T-helper 22 cell (primary cell): Measurements from ENCODE around the gene TTC16.

Experiments used
- DNase-seq: peaks from one replicate; pipeline ENCODE4 v3.0.0-alpha.2; 2020; ENCODE audit warnings: low read depth

TTC16 gene

DNA sequence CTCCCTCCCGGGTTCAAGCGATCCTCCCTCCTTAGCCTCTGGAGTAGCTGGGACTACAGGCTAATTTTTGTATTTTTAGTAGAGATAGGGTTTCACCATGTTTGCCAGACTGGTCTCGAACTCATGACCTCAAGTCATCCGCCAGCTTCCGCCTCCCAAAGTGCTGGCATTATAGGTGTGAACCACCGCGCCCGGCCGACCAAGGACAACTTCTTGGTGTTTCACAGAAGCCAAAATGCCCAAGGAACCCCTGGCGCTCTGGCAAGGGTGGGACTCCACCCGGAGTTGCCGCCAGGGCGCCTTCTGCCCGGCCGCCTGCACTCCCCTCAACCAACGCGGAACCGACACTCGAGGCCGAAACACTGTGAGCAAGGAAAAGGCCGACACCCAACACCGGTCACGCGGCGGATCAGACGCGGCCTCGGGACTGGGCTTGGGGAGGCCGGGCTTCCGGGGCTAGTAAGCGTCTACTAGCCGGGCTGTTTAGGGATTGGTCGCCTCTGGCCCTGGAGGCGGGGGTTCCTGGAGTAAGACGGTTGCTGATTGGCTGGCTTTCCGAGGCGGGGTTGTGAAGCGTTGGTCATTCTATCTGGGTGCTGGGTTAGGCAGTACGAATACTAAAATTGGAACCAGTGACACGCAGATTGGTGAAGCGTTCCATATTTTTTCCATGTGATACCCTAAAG lies 16.8 kb upstream of the TTC16 start:
- DNase-seq, result peak; percentile 70

- DNase-seq, result no peak
These were observed 15.7 kb upstream of the TTC16 start for GRCh38 chr9:127700140-127700539.

- no peak for DNase-seq
These were observed 15.2 kb upstream of the TTC16 start for GRCh38 chr9:127700594-127701255.

GRCh38 chr9:127703289-127703946 lies 12.5 kb upstream of the TTC16 start:
- no peak for DNase-seq

DNA sequence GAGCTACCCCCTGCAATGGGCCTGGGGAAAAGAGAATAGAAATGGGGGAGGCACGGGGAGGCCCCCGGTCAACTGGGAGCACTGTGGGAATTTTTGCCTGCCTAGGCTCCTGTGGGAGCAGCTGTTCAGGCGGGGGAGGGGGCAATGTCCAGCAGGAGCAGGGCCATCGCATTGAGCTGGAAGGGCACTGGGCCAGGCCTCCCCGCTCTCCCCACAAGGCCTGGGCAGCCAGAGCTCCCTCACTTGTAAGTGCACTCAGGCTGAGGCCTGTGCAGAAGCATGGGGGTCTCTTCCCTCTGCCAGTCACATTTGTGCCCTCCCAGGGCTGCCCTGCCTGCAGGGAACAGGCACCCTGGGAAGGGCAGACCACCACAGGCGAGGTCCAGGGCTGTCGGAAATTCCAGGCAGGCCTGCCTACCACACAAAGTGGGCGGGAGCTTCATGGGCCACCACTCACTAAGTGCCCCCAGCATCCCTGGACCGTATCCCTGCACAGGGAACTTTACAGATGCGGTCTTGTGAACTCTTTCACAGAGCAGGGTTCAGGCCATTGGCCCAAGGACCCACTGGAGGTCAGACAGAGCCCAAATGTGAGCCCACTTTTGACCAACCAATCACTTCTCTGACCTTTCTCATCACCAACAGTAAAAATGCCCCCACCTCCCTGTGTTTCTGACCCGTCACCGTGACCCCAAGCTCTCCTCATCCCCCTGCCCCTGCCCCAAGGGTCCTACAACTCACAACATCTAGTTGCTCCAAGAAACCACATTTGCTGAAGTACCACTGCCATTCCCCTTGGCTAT lies 10.1 kb upstream of the TTC16 start:
- no peak for DNase-seq

DNA sequence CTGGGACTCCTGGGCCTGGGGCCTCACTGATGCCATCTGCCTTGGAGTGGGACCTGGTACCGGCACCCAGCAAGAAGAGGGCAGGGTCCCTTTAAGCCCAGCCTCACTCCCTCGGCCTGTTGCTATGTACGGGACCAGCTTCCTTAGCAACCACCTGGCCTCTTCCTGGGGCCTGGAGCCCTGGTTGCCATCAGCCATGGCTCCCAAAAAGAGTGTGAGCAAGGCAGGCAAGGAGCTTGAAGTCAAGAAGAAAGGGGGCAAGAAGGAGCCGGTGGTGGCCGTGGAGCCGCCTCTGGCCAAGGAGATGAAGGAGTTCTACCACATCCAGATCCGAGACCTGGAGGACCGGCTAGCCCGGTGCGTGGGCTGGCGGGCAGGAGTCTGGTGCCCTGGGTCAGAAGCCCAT lies 9.0 kb upstream of the TTC16 start, which contains the start of gene CFAP157:
Gene CFAP157, plus strand, starts transcription at position 153 of the 406 bp plus-strand sequence. Its CDS starts 44 bp downstream, at position 197.
- no peak for DNase-seq

DNA sequence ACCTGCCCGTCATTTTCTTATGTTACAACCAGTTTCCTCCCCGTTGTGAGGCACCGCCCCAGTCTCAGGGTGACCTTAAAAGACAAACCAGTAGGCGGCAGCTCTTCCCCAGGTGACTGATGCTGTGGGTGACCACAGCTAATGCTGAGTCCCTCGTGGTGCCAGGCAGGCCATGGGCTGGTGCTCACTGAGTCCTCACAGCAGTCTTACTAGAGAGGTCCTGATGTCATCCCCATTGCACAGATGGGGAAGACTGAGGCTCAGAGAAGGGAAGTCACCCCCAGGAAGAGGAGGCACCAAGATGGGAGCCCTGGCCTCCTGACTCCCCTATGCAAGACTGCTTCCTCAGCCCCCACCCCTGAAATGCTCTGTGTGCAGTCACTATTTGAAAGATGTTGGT lies 8.1 kb upstream of the TTC16 start:
- DNase-seq, result no peak

DNA sequence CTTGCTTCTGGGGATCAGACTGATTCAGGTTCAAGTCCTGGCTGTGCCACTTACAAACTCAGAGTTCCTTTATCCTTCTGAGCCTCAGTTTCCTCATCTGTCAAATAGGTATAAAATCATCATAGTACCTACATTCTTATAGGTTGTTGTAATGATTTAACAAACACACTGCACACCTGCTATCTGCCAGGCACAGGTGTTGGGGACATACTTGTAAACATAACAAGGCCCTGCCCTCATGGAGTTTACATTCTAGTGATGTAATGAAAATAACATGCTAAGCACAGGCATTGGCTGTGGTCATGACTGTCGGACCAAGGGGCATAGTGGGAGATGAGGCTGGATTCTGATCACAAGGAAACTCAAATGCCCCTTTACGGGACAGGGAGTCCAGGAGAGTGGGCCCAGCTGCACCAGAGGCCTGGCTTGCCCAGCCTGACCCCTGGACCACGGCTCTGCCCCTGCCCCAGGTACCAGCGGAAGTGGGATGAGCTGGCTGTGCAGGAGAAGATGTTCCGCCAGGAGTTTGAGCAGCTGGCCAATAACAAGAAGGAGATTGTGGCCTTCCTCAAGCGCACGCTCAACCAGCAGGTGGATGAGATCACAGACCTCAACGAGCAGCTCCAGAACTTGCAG lies 6.8 kb upstream of the TTC16 start:
- DNase-seq, result no peak

DNA sequence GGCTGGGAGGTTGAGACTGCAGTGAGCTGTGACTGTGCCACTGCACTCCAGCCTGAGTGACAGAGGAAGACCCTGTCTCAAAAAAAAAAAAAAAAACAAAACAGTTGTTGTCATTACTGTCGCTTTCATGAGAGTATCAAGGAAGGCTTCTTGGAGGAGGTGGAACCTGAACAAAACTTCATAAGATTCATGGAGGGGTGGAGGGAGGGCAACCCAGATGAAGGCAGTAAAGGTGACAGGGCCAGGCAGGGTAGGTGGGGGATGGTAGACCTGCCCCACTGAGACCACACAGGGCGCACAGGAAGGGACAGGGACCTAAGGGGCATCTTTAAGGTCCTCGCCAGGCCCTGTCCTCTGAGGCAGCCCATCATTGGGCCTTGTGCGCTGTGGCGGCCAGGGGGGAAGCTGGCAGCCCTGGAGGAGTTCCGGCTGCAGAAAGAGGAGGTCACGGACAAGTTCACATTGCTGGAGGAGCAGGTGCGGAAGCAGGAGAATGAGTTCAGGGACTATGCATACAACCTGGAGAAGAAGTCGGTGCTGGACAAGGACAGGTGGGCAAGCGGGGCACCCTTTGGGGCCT lies 5.6 kb upstream of the TTC16 start:
- no peak for DNase-seq

GRCh38 chr9:127711226-127711701 lies 4.6 kb upstream of the TTC16 start:
- DNase-seq, result no peak

GRCh38 chr9:127711831-127712274 lies 4.0 kb upstream of the TTC16 start:
- DNase-seq, result no peak

DNA sequence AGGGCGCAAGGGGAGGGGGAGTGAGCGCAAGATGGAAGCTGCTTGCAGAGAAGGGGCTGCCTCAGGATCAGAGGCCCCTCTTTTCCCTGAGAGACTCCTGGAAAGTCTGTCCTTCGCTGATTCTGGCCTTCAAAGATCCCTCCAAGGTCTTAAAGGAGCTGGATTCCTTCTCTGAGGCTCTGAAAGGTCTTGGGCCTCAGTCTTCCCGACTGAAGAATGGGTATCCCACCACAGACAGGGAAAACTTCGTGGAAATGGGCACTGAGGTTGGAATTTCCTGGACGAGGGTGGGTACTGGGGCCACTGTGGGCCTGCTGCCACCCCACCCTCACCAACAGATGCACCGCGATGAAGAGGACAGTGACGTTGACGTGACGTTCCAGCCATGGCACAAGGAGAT lies 3.5 kb upstream of the TTC16 start:
- DNase-seq, result no peak

DNA sequence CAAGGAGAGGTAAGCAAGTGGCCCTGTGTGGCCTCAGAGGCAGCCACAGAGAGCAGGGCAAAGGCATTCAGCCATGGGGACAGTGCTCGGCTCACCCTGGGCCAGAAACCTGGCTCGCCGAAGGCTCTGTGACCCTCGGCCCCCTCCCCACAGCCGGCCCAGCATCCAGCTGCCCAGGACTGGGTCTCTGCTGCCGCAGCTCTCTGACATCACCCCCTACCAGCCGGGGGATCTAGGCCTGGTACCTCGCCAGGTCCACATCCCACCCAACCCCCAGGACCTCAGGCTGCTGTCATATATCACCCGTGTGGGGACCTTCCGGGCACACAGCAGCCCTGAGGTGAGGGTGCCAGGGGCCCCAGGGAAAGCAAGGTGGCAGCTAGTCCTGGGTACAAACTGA lies 3.0 kb upstream of the TTC16 start:
- DNase-seq, result no peak

DNA sequence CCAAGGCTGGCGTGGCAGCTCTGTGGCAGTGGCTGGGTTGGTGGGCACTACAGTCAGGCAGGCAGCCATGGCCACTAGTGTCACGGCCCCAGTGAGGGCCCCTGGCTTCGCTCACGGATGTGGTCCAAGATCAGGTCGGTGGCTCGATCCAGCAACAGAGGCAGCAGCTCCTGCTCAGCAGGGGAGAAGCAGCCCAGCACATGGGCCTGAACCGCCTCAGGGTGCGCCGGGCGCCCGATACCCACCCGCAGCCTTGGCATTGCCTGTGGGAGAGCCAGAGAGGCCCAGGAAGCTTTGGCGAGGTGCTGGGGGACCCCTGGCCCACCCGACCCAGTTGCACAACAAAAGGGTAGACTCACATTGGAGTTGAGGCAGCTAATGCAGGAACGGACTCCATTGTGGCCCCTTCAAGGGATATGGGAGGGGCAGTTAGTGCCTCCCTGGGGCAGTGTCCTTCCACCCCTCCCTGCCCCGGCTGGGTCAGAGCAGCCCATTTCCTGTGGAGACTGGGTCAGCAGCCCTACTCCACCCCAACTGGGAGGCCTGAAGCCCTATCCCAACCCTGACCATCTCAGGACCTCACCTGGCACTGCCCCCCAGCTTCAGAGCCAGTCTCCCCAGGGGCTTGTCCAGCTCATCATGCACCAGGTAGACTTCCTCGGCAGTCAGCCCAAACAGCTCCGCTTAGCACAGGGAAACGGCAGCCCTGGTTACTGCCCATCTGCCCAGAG lies 1.7 kb upstream of the TTC16 start:
- no peak for DNase-seq

DNA sequence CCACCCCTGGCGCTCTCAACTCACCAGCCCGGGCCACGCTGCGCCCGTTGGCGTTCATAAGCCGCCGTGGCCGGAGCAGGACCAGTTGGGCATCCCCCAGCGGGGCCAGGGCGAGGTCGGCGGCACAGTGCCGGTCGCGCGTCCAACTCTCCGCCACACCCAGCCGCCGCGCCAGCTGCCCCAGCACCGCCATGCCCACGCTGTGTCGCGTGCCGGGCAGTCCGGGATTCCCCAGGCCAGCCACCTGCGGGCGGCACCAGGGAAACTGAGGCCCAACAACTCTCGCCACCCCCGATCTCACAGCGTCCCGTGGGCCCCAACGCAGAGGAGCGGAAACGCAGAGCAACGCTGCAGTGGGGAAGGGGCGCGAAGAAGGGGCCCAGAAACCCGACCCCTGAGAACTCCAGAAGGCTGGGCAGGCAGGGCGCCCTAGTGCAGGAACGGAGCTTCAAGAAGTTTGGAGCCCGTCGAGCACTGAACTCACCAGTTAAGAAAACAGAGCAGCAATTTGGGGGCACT lies 869 bp upstream of the TTC16 start:
- DNase-seq, result no peak

GRCh38 chr9:127716412-127716811 lies 533 bp downstream of the TTC16 start:
- no peak for DNase-seq

- DNase-seq, result no peak
These were observed 1.9 kb downstream of the TTC16 start for GRCh38 chr9:127717766-127718165.

- no peak for DNase-seq
These were observed 4.4 kb downstream of the TTC16 start for GRCh38 chr9:127720031-127720864.

DNA sequence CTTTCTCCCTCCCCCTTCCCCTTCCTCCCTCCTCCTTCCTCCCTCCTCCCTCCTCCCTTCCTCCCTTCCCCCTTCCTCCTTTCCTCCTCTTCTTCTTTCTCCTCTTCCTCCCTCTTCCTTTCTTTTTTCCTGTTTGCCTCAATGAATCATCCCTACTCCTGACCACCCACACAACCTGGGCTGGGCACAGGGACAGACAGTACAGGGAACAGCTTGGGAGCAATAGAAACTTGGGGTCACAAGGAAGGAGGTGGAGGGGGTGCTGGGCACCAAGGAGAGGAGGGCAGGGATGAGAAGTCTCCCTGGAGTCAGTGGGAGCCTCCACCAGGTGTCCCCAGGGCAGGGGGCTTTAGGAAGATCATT lies 5.0 kb downstream of the TTC16 start:
- no peak for DNase-seq

DNA sequence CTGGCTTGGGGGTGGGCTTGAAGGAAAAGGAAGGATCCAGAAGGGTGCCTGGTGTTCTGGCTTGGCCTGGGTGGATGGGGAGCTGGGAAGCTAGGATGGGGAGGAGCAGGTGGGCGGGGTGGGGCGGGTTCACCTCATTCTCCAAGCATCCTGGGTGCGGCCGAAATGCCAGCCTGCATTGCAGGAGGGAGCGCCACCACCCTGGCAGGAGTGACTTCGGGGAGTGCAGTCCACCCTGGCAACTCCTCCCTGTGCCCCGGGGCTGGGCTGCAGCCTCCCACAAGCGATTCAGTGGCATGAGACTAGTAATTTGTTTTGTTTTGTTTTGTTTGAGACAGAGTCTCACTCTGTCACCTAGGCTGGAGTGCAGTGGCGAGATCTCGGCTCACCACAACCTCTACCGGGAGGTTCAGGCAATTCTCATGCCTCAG lies 5.5 kb downstream of the TTC16 start:
- DNase-seq, result no peak
